C4-2B (cell line): ENCODE data around the gene ZBTB20.
"Not testable (repeated sequence)": the region's sequence is repeated elsewhere in the genome, so short reads cannot be mapped to it uniquely, and the experiment has no call there.

Experiments
- H3K27ac ChIP-seq: fragments of 450-650 bp; 2 replicates; pipeline ENCODE4 v1.5.1; 2017
- ZFX ChIP-seq: fragments of 450-650 bp; IDR thresholded peaks from 2 replicates; pipeline ENCODE4 v1.6.1; 2017
- TF ChIP-seq, protein P1 (sequence below): fragments of 450-650 bp; conservative IDR thresholded peaks from 2 replicates; pipeline ENCODE4 v1.5.1; 2017; ENCODE audit warnings: mild to moderate bottlenecking

The ZBTB20 gene

DNA sequence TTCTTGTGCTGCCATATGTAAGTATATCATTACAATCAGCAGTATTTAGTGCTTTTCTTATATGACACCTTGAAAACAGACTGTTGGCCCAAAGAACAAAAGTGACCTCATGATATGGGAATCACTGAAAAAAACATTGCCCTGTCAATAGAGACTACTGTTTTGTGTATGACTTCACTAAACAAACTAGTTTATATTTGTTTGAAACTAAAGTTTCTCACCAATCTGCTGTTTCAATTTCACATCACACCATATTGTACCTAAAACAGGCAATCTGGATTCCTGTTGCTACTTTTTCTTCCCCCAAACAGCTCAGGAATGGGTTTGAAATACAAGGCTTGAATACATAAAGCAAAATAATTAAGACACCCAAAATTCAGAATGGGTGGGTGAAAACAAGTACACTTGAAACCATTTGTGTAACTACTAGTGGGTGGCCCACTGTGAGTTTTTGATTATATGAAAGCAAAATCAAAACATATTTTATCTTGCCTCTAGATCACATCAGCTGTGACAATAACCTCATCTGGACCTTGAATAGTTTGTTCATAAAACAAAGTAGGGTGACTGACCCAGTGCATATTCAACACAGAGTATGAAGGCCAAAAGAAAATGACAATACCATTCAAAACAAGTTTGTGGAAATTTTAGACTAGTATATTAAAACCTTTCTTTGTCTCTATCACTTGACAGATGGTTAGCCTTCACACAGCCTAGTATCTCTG is 5.9 kb downstream of the ZBTB20 start:
- no peak overlapping the region for H3K27ac ChIP-seq

DNA sequence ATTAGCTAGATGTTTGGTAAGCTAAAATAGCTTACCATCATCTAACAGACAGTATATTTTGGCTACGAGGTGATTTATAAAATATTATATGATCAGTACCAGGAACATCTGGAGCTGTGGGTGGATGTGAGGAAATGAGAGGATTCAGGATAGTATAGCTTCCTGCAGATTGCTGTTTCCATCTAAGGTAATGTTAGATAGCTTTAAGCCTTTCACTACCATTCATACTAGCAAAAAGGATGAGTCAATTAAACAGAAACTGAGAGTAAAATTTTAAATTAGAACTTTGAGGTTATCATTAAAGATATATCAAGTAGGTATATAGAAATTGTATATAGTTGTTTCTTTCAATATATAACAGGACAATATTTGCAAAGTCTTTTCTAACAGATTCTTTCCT is 8.0 kb downstream of the ZBTB20 start:
- H3K27ac ChIP-seq = no peak overlapping the region
- no peak for TF ChIP-seq ZFX
- TF ChIP-seq, protein P1, sequence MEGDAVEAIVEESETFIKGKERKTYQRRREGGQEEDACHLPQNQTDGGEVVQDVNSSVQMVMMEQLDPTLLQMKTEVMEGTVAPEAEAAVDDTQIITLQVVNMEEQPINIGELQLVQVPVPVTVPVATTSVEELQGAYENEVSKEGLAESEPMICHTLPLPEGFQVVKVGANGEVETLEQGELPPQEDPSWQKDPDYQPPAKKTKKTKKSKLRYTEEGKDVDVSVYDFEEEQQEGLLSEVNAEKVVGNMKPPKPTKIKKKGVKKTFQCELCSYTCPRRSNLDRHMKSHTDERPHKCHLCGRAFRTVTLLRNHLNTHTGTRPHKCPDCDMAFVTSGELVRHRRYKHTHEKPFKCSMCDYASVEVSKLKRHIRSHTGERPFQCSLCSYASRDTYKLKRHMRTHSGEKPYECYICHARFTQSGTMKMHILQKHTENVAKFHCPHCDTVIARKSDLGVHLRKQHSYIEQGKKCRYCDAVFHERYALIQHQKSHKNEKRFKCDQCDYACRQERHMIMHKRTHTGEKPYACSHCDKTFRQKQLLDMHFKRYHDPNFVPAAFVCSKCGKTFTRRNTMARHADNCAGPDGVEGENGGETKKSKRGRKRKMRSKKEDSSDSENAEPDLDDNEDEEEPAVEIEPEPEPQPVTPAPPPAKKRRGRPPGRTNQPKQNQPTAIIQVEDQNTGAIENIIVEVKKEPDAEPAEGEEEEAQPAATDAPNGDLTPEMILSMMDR = no peak

More for the DNA sequence above, 5.9 kb downstream of the ZBTB20 start:
- TF ChIP-seq, protein P1 = no peak
- no peak for TF ChIP-seq ZFX

DNA sequence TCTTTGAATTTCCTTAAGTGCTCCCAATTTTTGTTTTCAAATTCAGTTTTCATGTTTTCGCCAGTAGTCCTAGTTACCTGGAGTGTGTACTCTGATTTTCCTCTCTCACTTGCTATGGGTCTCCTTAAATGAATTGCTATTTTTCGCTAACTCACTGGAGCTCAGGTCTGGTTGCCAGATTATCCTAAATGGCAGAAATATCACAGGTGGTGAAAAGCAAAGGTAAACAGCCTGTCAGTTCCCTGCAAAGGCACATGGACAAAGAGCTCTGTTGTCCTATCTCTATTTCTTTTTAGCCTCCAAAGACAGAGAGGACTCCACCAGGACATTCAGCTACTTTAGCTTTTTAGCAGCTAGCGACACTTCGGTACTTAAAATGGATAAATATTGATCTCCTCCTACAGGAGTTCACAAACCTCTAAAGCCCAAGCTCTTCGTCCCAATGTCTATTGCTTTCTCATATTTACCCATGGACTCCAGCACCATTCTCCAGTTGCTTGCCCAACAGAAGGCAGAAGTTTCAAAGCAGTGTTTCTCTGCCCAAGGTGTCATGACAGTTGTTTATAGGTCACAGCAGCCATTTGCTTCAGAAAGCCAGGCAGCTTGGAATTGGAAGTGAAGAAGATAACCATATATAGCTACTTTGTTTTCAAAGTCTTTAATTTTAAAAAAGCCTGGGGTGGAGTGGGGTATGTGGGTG is 12.3 kb downstream of the ZBTB20 start:
- TF ChIP-seq ZFX = no peak
- H3K27ac ChIP-seq = no peak overlapping the region

DNA sequence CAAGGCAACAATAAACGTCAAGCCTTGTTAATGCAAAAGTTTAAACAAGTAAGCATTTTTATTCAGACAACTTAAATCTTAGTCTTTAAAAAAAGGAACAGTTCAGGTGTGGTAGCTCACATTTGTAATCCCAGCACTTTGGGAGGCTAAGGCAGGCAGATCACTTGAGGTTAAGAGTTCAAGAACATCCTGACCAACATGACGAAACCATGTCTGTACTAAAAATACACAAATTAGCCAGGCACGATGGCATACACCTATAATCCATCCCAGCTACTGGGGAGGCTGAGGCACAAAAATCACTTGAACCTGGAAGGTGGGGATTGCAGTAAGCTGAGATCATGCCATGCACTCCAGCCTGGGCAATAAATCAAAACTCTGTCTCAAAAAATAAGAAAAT is 19.9 kb downstream of the ZBTB20 start:
- TF ChIP-seq, protein P1 = no peak
- TF ChIP-seq ZFX = no peak

DNA sequence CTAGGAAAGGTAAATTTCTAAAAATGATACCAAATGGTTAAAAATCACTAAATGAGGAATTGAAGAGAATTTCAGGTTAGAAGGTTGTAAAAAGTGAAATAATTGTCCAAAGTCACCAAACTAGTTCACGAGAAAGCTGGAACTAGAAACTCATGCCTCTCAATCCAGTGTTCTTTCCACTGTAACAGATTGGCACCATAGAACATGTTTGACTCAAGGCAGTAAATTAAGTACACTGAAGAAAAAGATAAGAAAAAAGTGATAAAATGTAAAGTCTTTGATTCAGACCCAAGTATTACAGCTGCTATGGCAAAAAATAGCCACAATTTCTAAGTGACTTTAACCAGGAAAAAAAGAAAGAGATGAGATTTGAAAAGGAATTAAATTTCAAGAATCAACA is 26.5 kb downstream of the ZBTB20 start:
- H3K27ac ChIP-seq = no peak overlapping the region
- TF ChIP-seq ZFX = no peak
- TF ChIP-seq, protein P1 = no peak

More for the DNA sequence above, 19.9 kb downstream of the ZBTB20 start:
- H3K27ac ChIP-seq = no peak overlapping the region

DNA sequence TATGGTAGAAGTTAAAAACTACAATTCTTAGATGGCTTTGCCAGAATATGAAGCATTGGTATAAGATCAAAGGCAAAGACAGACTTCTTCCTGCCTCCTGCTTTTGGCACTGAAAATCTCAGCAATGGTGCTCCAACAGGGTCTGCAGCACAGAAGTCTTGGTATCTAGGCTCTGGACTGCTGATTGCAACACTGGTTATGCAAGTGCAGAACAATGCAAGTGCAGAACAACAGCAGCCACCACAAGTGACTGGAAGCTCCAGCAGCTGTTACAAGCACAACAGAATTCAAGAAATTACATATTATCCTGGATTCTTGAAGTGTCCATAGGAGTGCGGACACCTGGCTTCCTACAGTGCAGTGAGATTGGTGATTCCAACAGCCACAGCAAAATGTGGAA is 33.7 kb downstream of the ZBTB20 start:
- TF ChIP-seq ZFX = no peak
- TF ChIP-seq, protein P1 = no peak
- H3K27ac ChIP-seq = no peak overlapping the region

DNA sequence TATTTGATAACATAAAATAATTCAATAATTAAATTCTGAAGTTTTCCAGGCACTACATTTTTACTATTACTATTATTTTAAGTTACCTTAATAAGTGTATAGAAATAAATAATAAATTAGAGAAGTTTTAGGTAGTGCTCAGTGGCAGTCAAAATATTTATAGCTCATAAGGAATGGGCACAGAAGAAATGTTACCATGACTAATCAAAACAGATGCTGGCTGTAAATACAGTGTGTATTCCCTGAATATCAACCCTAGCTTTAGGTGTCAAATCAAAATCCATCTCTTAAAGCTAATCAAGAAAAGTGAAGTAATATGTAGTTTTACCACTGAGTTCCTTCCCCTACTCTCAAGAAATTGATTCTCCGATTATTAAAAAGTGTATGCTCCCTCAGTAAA is 35.5 kb downstream of the ZBTB20 start:
- H3K27ac ChIP-seq = no peak overlapping the region
- TF ChIP-seq, protein P1 = no peak
- TF ChIP-seq ZFX = no peak

DNA sequence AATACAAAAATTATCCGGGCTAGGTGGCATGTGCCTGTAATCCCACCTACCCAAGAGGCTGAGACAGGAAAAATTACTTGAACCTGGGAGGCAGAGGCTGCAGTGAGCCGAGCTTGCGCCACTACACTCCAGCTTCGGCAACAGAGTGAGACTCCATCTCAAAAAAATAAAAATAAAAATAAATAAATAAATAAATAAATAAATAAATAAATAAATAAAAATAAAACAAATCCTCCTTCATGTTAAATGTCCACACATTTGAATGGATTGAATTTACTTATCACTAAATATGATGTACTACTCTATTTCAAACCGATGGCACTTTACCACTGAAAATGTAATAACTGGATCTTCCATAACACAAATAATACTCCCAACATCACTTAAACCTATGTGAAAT is 36.3 kb downstream of the ZBTB20 start:
- H3K27ac ChIP-seq = no peak overlapping the region
- TF ChIP-seq, protein P1 = no peak
- TF ChIP-seq ZFX = no peak

DNA sequence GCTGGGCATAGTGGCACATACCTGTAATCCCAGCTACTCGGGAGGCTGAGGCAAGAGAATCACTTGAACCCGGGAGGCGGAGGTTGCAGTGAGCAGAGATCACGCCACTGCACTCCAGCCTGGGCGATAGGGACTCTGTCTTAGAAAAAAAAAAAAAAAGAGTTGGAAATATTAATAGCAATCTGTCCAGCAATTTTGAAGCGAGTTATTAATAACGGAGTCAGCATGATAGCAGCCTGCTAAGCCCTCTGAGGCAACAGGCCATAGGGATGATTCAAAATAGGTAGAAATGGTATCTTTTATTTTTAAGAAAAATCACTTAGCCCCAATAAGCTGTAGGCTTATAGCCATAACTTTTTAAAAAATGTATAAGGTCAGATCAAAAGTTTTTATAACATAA is 37.0 kb downstream of the ZBTB20 start:
- not testable (repeated sequence) for H3K27ac ChIP-seq
